Measurements from ENCODE around the gene GABRP.

GABRP gene

DNA sequence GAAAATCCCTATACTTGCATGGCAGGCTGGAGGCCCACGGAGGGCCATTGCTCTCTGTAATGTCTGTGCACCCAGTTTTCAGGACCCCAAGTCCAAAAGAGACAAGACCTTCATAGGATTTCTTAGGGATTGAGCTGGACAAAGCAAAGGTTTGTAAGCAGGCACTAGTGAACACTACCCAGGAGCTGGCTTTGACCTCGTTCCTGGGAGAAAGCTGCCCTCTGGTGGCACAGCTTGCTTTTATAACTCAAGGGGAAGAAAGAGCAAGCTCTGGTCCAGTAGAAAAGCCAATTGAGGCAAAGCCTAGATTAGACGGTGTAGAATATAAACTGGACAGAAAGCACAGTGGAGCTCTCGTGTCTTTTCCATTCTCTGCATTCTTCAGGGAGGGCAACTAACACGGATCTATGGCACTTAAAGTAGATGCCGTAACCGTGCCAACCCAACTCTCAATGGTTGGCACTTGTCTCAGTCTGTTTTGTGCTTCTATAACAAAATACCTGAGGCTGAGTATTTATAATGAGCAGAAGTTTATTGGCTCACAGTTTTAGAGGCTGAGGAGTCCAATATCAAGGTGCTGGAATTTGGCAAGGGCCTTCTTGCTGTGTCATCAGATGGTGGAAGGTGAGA is 7.9 kb downstream of the GABRP start:
- H3K27me3 ChIP-seq (ENCODE audit: insufficient read depth, poor library complexity, severe bottlenecking), result no peaks in the 10 kb centered on the region
- no peaks in the 10 kb centered on the region for H3K4me1 ChIP-seq (ENCODE audit: insufficient read depth, poor library complexity, severe bottlenecking)
- H3K36me3 ChIP-seq (ENCODE audit: low read depth), result no peaks in the 10 kb centered on the region
- ATAC-seq (ENCODE audit: low read depth), result peak; percentile 90
- no peak overlapping the region for H3K27ac ChIP-seq (ENCODE audit: poor library complexity, severe bottlenecking)
- H3K4me3 ChIP-seq (ENCODE audit: severe bottlenecking), result no peak overlapping the region
- H3K9me3 ChIP-seq (ENCODE audit: severe bottlenecking), result no peaks in the 10 kb centered on the region
- TF ChIP-seq, protein P1, sequence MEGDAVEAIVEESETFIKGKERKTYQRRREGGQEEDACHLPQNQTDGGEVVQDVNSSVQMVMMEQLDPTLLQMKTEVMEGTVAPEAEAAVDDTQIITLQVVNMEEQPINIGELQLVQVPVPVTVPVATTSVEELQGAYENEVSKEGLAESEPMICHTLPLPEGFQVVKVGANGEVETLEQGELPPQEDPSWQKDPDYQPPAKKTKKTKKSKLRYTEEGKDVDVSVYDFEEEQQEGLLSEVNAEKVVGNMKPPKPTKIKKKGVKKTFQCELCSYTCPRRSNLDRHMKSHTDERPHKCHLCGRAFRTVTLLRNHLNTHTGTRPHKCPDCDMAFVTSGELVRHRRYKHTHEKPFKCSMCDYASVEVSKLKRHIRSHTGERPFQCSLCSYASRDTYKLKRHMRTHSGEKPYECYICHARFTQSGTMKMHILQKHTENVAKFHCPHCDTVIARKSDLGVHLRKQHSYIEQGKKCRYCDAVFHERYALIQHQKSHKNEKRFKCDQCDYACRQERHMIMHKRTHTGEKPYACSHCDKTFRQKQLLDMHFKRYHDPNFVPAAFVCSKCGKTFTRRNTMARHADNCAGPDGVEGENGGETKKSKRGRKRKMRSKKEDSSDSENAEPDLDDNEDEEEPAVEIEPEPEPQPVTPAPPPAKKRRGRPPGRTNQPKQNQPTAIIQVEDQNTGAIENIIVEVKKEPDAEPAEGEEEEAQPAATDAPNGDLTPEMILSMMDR (IDR thresholded peaks at IDR 0.05; ENCODE audit: poor library complexity, severe bottlenecking), result peak; percentile 91
- DNase-seq (ENCODE audit: low spot score), result no peak

DNA sequence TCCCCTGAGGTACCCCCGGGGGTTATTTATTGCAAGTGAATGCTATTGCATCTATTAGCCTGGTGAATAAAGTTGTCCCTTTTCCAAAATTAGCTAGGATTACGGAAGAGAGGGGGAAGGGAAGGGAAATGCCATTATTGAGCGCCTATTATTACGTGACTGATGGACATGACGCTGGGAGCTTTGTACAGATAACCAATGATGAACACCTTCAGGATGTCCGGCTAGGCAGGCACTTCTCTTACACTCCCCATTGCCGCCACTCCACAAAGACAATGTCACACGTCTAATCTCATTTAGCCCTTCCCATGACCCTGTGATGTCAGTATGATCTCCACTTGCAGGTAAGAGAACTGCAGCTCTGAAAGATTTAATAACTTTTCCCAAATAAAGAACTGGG is 9.4 kb downstream of the GABRP start:
- no peak overlapping the region for H3K4me3 ChIP-seq (ENCODE audit: severe bottlenecking)
- DNase-seq (ENCODE audit: low spot score) (no peak), ATAC-seq (ENCODE audit: low read depth) (no peak)
- H3K36me3 ChIP-seq (ENCODE audit: low read depth), result no peaks in the 10 kb centered on the region
- no peak overlapping the region for H3K27ac ChIP-seq (ENCODE audit: poor library complexity, severe bottlenecking)
- H3K4me1 ChIP-seq (ENCODE audit: insufficient read depth, poor library complexity, severe bottlenecking), result no peaks in the 10 kb centered on the region
- H3K9me3 ChIP-seq (ENCODE audit: severe bottlenecking), result no peaks in the 10 kb centered on the region
- H3K27me3 ChIP-seq (ENCODE audit: insufficient read depth, poor library complexity, severe bottlenecking), result no peaks in the 10 kb centered on the region
- TF ChIP-seq, protein P1 (IDR thresholded peaks at IDR 0.05; ENCODE audit: poor library complexity, severe bottlenecking), result no peak

GRCh38 chr5:170795154-170795553 is 11.6 kb downstream of the GABRP start:
- H3K27ac ChIP-seq (ENCODE audit: poor library complexity, severe bottlenecking), result no peak overlapping the region
- no peak overlapping the region for H3K4me3 ChIP-seq (ENCODE audit: severe bottlenecking)
- no peaks in the 10 kb centered on the region for H3K36me3 ChIP-seq (ENCODE audit: low read depth)
- no peaks in the 10 kb centered on the region for H3K4me1 ChIP-seq (ENCODE audit: insufficient read depth, poor library complexity, severe bottlenecking)
- TF ChIP-seq, protein P1 (IDR thresholded peaks at IDR 0.05; ENCODE audit: poor library complexity, severe bottlenecking), result no peak
- ATAC-seq (ENCODE audit: low read depth) (no peak), DNase-seq (ENCODE audit: low spot score) (no peak)
- no peaks in the 10 kb centered on the region for H3K9me3 ChIP-seq (ENCODE audit: severe bottlenecking)
- no peaks in the 10 kb centered on the region for H3K27me3 ChIP-seq (ENCODE audit: insufficient read depth, poor library complexity, severe bottlenecking)

GRCh38 chr5:170805666-170806065 is 22.1 kb downstream of the GABRP start:
- Histone ChIP-seq H3K27ac (ENCODE audit: poor library complexity, severe bottlenecking) (no peak overlapping the region), H3K4me3 (ENCODE audit: severe bottlenecking) (no peak overlapping the region), H3K36me3 (ENCODE audit: low read depth) (no peaks in the 10 kb centered on the region), H3K4me1 (ENCODE audit: insufficient read depth, poor library complexity, severe bottlenecking) (no peaks in the 10 kb centered on the region), H3K27me3 (ENCODE audit: insufficient read depth, poor library complexity, severe bottlenecking) (peaks cover 29% of the 10 kb centered on the region), H3K9me3 (ENCODE audit: severe bottlenecking) (no peaks in the 10 kb centered on the region)
- TF ChIP-seq, protein P1 (IDR thresholded peaks at IDR 0.05; ENCODE audit: poor library complexity, severe bottlenecking), result no peak
- no peak for DNase-seq (ENCODE audit: low spot score)
- ATAC-seq (ENCODE audit: low read depth), result no peak

DNA sequence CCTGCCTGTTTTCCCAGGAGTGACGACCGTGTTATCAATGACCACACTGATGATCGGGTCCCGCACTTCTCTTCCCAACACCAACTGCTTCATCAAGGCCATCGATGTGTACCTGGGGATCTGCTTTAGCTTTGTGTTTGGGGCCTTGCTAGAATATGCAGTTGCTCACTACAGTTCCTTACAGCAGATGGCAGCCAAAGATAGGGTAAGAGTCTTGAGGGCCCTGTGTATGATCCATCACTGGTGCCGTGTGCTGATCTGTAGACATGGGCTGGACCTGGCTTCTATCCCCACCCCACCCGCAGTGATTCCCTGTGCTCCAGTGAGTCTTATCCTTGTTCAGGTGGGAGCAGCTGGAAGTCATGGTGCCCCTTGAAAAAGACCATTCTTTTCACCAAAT is 26.0 kb downstream of the GABRP start:
- H3K4me1 ChIP-seq (ENCODE audit: insufficient read depth, poor library complexity, severe bottlenecking), result no peaks in the 10 kb centered on the region
- DNase-seq (ENCODE audit: low spot score) (no peak), ATAC-seq (ENCODE audit: low read depth) (peak; percentile 92)
- H3K27me3 ChIP-seq (ENCODE audit: insufficient read depth, poor library complexity, severe bottlenecking), result peaks cover 4% of the 10 kb centered on the region
- no peaks in the 10 kb centered on the region for H3K36me3 ChIP-seq (ENCODE audit: low read depth)
- H3K27ac ChIP-seq (ENCODE audit: poor library complexity, severe bottlenecking), result no peak overlapping the region
- no peak overlapping the region for H3K4me3 ChIP-seq (ENCODE audit: severe bottlenecking)
- TF ChIP-seq, protein P1 (IDR thresholded peaks at IDR 0.05; ENCODE audit: poor library complexity, severe bottlenecking), result peak; percentile 68
- no peaks in the 10 kb centered on the region for H3K9me3 ChIP-seq (ENCODE audit: severe bottlenecking)

All from RWPE2 (cell line).